DMS114 treated with DMSO at 0.1 percent for 48 hours (cell line): ENCODE measurements around the gene ASXL2.
"Not testable (repeated sequence)": the region's sequence is repeated elsewhere in the genome, so short reads cannot be mapped to it uniquely, and the experiment has no call there.

Experiments
- DNase-seq: peaks from one replicate; lab custom pipeline; 2025; ENCODE audit not compliant: unreplicated experiment; lab: John Stamatoyannopoulos, UW

ASXL2 gene

GRCh38 chr2:25742501-25742900, 135.8 kb downstream of the ASXL2 start:
- DNase-seq = no peak

GRCh38 chr2:25740810-25741381, 137.4 kb downstream of the ASXL2 start:
- no peak for DNase-seq

- DNase-seq = no peak
These were observed 139.6 kb downstream of the ASXL2 start for GRCh38 chr2:25738383-25739343.

GRCh38 chr2:25736899-25737515, 141.3 kb downstream of the ASXL2 start:
- no peak for DNase-seq

GRCh38 chr2:25735835-25736234, 142.5 kb downstream of the ASXL2 start:
- DNase-seq = no peak

GRCh38 chr2:25728559-25728958, 149.7 kb downstream of the ASXL2 start:
- DNase-seq = no peak

GRCh38 chr2:25726522-25726921, 151.8 kb downstream of the ASXL2 start:
- DNase-seq = no peak

- DNase-seq = no peak
These were observed 152.4 kb downstream of the ASXL2 start for GRCh38 chr2:25725877-25726276.

- no peak for DNase-seq
These were observed 153.5 kb downstream of the ASXL2 start for GRCh38 chr2:25724756-25725155.

GRCh38 chr2:25722224-25722623, 156.1 kb downstream of the ASXL2 start:
- DNase-seq = no peak

GRCh38 chr2:25720575-25720974, 157.7 kb downstream of the ASXL2 start:
- no peak for DNase-seq

- DNase-seq = peak; percentile 45
These were observed 163.5 kb downstream of the ASXL2 start for GRCh38 chr2:25714740-25715139.

GRCh38 chr2:25712455-25712854, 165.8 kb downstream of the ASXL2 start:
- no peak for DNase-seq

GRCh38 chr2:25711675-25712354, 166.5 kb downstream of the ASXL2 start:
- DNase-seq = no peak

GRCh38 chr2:25710750-25711149, 167.5 kb downstream of the ASXL2 start:
- DNase-seq = no peak

- no peak for DNase-seq
These were observed 168.9 kb downstream of the ASXL2 start for GRCh38 chr2:25709349-25709748.

GRCh38 chr2:25707927-25708590, 170.2 kb downstream of the ASXL2 start:
- no peak for DNase-seq

- DNase-seq = not testable (repeated sequence)
These were observed 172.7 kb downstream of the ASXL2 start for GRCh38 chr2:25705575-25705974.

- no peak for DNase-seq
These were observed 176.5 kb downstream of the ASXL2 start for GRCh38 chr2:25701801-25702200.

GRCh38 chr2:25700221-25700660, 178.0 kb downstream of the ASXL2 start:
- peak; percentile 32 for DNase-seq

GRCh38 chr2:25699216-25699615, 179.1 kb downstream of the ASXL2 start:
- DNase-seq = no peak
